HepG2 (cell line): ENCODE data around the gene CTDNEP1. TPM values are rescaled to one million over a fixed set of nuclear protein-coding genes. Genes with fewer than 3 reads are reported as not detected.

Experiments
- ETV6 ChIP-seq: sonication (generic); formaldehyde crosslinking; conservative IDR thresholded peaks from 2 replicates; pipeline ENCODE4 v1.4.0; 2020; ENCODE audit warnings: missing genetic modification reagents
- HNRNPLL ChIP-seq: fragments of 200-400 bp; formaldehyde crosslinking; IDR thresholded peaks from 2 replicates; pipeline ENCODE4 v1.6.1; 2017; ENCODE audit warnings: mild to moderate bottlenecking, low read depth, low read length; ENCODE audit not compliant: poor library complexity, severe bottlenecking
- MTA1 ChIP-seq: sonication (generic); formaldehyde crosslinking; IDR thresholded peaks from 2 replicates; pipeline ENCODE4 v1.4.0; 2020; ENCODE audit warnings: missing genetic modification reagents, mild to moderate bottlenecking, borderline replicate concordance
- NFAT5 ChIP-seq: sonication (generic); formaldehyde crosslinking; IDR thresholded peaks from 2 replicates; pipeline ENCODE4 v1.4.0; 2020; ENCODE audit warnings: missing genetic modification reagents
- PAX8 ChIP-seq: sonication (generic); formaldehyde crosslinking; IDR thresholded peaks from 2 replicates; pipeline ENCODE4 v1.8.0; 2022; ENCODE audit warnings: mild to moderate bottlenecking, missing genetic modification reagents, borderline replicate concordance
- PRMT3 ChIP-seq: sonication (generic); formaldehyde crosslinking; IDR thresholded peaks from 2 replicates; pipeline ENCODE4 v1.8.1; 2022; ENCODE audit warnings: low read depth, mild to moderate bottlenecking, moderate library complexity, missing genetic modification reagents, borderline replicate concordance
- SATB2 ChIP-seq: sonication (generic); formaldehyde crosslinking; IDR thresholded peaks from 2 replicates; pipeline ENCODE4 v1.5.0; 2020; ENCODE audit warnings: missing genetic modification reagents
- SNRNP70 ChIP-seq: fragments of 200-400 bp; formaldehyde crosslinking; IDR thresholded peaks from 2 replicates; pipeline ENCODE4 v1.6.1; 2017; ENCODE audit warnings: mild to moderate bottlenecking, low read depth, low read length, moderate library complexity
- TGIF2 ChIP-seq: IDR thresholded peaks from 2 replicates; pipeline ENCODE4 v1.6.1; 2016; ENCODE audit warnings: control low read depth, missing compliant biosample characterization
- THRA ChIP-seq: sonication (generic); formaldehyde crosslinking; IDR thresholded peaks from 2 replicates; pipeline ENCODE4 v1.4.0; 2020; ENCODE audit warnings: missing genetic modification reagents, borderline replicate concordance
- ZBTB34 ChIP-seq: sonication (generic); formaldehyde crosslinking; IDR thresholded peaks from 2 replicates; pipeline ENCODE4 v1.8.0; 2022; ENCODE audit warnings: mild to moderate bottlenecking, missing genetic modification reagents
- ZNF569 ChIP-seq: sonication (generic); formaldehyde crosslinking; IDR thresholded peaks from 2 replicates; pipeline ENCODE4 v1.5.0; 2020; ENCODE audit warnings: mild to moderate bottlenecking, missing genetic modification reagents, moderate library complexity, borderline replicate concordance
- ZNF607 ChIP-seq: sonication (generic); formaldehyde crosslinking; IDR thresholded peaks from 2 replicates; pipeline ENCODE4 v1.5.1; 2020; ENCODE audit warnings: missing genetic modification reagents, mild to moderate bottlenecking, borderline replicate concordance
- ZNF646 ChIP-seq: sonication (generic); formaldehyde crosslinking; IDR thresholded peaks from 2 replicates; pipeline ENCODE4 v1.9.0; 2021; ENCODE audit warnings: mild to moderate bottlenecking, missing genetic modification reagents
- polyA plus RNA-seq, 8 experiments: library from polyadenylated mRNA; depleted of rRNA in 3 of 8; stranded (reverse) in 7 of 8; unstranded in 1 of 8; fragments of >200 nt; fragmentation: Illumina TruSeq in 4 of 8; extraction: Trizol in 4 of 8; gene quantifications; 2 replicates each; pipeline versions ENCODE4 v1.2.1 to v1.2.3, GENCODE V29; 2011 to 2016; ENCODE audit warnings: low read depth in 4 of 8, missing spikeins in 1 of 8, mixed read lengths in 1 of 8; ENCODE audit not compliant: insufficient read depth in 1 of 8
- total RNA-seq, 5 experiments: library from RNA; depleted of rRNA; stranded (reverse); fragments of >200 nt; fragmentation: Illumina TruSeq; extraction: Trizol; gene quantifications; 2 replicates each; pipeline ENCODE4 v1.2.3, GENCODE V29; 2016; ENCODE audit warnings: low read depth in 1 of 5

Gene CTDNEP1
- total and polyA plus RNA-seq, 2 of the 13 experiments (the other 11 are each of a cell fraction or from before 2014, with no cell fraction given), result 19.8 to 118 TPM

GRCh38 chr17:7220593-7221277, 30.8 kb downstream of the CTDNEP1 start (continued):
- TF ChIP-seq ZNF646 (no peak), SATB2 (no peak), TGIF2 (no peak), PRMT3 (CRISPR knock-in tag) (no peak), PAX8 (no peak), ETV6 (CRISPR knock-in tag) (no peak), THRA (CRISPR knock-in tag) (no peak; the same call in 1 of the 2 replicates), ZNF607 (CRISPR knock-in tag) (peak; percentile 53; the same call in 1 of the 2 replicates), ZBTB34 (peak; percentile 68; the same call in 1 of the 2 replicates), SNRNP70 (no peak), NFAT5 (CRISPR knock-in tag) (no peak), HNRNPLL (no peak), ZNF569 (CRISPR knock-in tag) (no peak), MTA1 (CRISPR knock-in tag) (no peak)
